ENCODE data around the gene CDR2L.

The CDR2L gene

GRCh38 chr17:75049706-75050105 lies 62.3 kb downstream of the CDR2L start:
- no peaks in the 10 kb centered on the region for H3K9me3 ChIP-seq (ENCODE audit: control insufficient read depth in 2 of 2, low read length in 2 of 2)
- H3K9ac ChIP-seq (ENCODE audit: low read depth in 1 of 2, low read length in 2 of 2), result no peak overlapping the region
- no peak overlapping the region for H3K4me3 ChIP-seq (ENCODE audit: low read length in 2 of 2)
- no peak overlapping the region for H3K27ac ChIP-seq (ENCODE audit: low read depth in 2 of 2, low read length in 2 of 2)
- no peaks in the 10 kb centered on the region for H3K27me3 ChIP-seq (ENCODE audit: control insufficient read depth in 2 of 2, insufficient read depth in 2 of 2, low read length in 2 of 2)
- peaks cover 10 to 11% of the 10 kb centered on the region in 2 donors for H3K4me1 ChIP-seq (ENCODE audit: control insufficient read depth in 2 of 2, insufficient read depth in 2 of 2, low read length in 2 of 2)
- H3K36me3 ChIP-seq (ENCODE audit: control insufficient read depth in 2 of 2, insufficient read depth in 2 of 2, low read length in 2 of 2), result peaks cover 12 to 15% of the 10 kb centered on the region in 2 donors

DNA sequence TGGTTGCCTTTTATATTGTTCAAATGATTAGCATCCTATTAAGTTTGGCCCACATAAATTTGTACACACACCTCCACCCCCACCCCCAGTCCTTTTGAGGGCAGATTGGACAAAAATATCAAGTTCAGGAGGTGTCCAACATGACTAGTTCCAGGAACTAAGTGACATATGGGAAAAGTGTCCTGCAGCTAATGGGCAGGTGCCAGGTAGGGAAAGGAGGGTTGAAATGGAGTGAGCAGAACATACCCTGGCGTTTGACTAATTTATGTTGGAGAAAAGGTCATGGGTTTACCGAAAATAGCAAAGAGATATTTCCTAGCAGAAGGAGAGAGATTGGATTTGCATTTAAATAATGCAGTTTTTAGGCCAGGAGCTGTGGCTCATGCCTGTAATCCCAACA lies 64.5 kb downstream of the CDR2L start:
- Histone ChIP-seq H3K9me3 (ENCODE audit: control insufficient read depth in 2 of 2, low read length in 2 of 2) (no peaks in the 10 kb centered on the region), H3K27me3 (ENCODE audit: control insufficient read depth in 2 of 2, insufficient read depth in 2 of 2, low read length in 2 of 2) (no peaks in the 10 kb centered on the region), H3K36me3 (ENCODE audit: control insufficient read depth in 2 of 2, insufficient read depth in 2 of 2, low read length in 2 of 2) (peaks cover 15 to 19% of the 10 kb centered on the region in 2 donors), H3K4me1 (ENCODE audit: control insufficient read depth in 2 of 2, insufficient read depth in 2 of 2, low read length in 2 of 2) (peaks cover 7 to 8% of the 10 kb centered on the region in 2 donors), H3K4me3 (ENCODE audit: low read length in 2 of 2) (no peak overlapping the region), H3K9ac (ENCODE audit: low read depth in 1 of 2, low read length in 2 of 2) (no peak overlapping the region), H3K27ac (ENCODE audit: low read depth in 2 of 2, low read length in 2 of 2) (no peak overlapping the region)

Data from mucosa of rectum (tissue), 2 donors.